HepG2 (cell line): ENCODE measurements around the gene DCUN1D4. TPM values are rescaled to one million over a fixed set of nuclear protein-coding genes. Genes with fewer than 3 reads are reported as not detected.

Source experiments
- CREM ChIP-seq, 2 experiments: sonication (generic) in 1 of 2; formaldehyde crosslinking in 1 of 2; IDR thresholded peaks; 2 replicates each; pipeline versions ENCODE4 v1.4.0 to v1.6.1; 2016 to 2020; ENCODE audit warnings: antibody characterized with exemption in 1 of 2, mild to moderate bottlenecking in 1 of 2, missing genetic modification reagents in 1 of 2
- GABPB1 ChIP-seq: IDR thresholded peaks from 2 replicates; pipeline ENCODE4 v1.6.1; 2016; ENCODE audit warnings: mild to moderate bottlenecking, missing genetic modification reagents, moderate library complexity, missing compliant biosample characterization
- HES4 ChIP-seq: sonication (generic); formaldehyde crosslinking; IDR thresholded peaks from 2 replicates; pipeline ENCODE4 v1.9.0; 2021; ENCODE audit warnings: mild to moderate bottlenecking, missing genetic modification reagents, borderline replicate concordance
- HNF4A ChIP-seq: sonication (generic); formaldehyde crosslinking; IDR thresholded peaks from 2 replicates; pipeline ENCODE4 v1.4.0; 2020; ENCODE audit warnings: missing genetic modification reagents
- KAT8 ChIP-seq: IDR thresholded peaks from 2 replicates; pipeline ENCODE4 v1.6.1; 2016; ENCODE audit warnings: missing genetic modification reagents, missing compliant biosample characterization
- MIER2 ChIP-seq: IDR thresholded peaks from 2 replicates; pipeline ENCODE4 v1.6.1; 2016; ENCODE audit warnings: missing biosample characterization, missing genetic modification reagents
- MIER3 ChIP-seq: IDR thresholded peaks from 2 replicates; pipeline ENCODE4 v1.6.1; 2016; ENCODE audit warnings: missing compliant biosample characterization, borderline replicate concordance
- NCOA5 ChIP-seq: sonication (generic); formaldehyde crosslinking; IDR thresholded peaks from 2 replicates; pipeline ENCODE4 v1.4.0; 2020; ENCODE audit warnings: missing genetic modification reagents
- TARDBP ChIP-seq: sonication (generic); formaldehyde crosslinking; IDR thresholded peaks from 2 replicates; pipeline ENCODE4 v1.8.0; 2022; ENCODE audit warnings: mild to moderate bottlenecking, missing genetic modification reagents
- ZFX ChIP-seq: sonication (generic); formaldehyde crosslinking; IDR thresholded peaks from 2 replicates; pipeline ENCODE4 v1.4.0; 2020; ENCODE audit warnings: mild to moderate bottlenecking, low read depth, missing genetic modification reagents, moderate library complexity
- ZFY ChIP-seq: sonication (generic); formaldehyde crosslinking; IDR thresholded peaks from 2 replicates; pipeline ENCODE4 v1.4.0; 2020; ENCODE audit warnings: missing genetic modification reagents
- ZNF337 ChIP-seq: sonication (generic); formaldehyde crosslinking; IDR thresholded peaks from 2 replicates; pipeline ENCODE4 v1.5.1; 2020; ENCODE audit warnings: missing genetic modification reagents, low read depth, mild to moderate bottlenecking, borderline replicate concordance
- ZNF432 ChIP-seq: sonication (generic); formaldehyde crosslinking; IDR thresholded peaks from 2 replicates; pipeline ENCODE4 v1.5.0; 2020; ENCODE audit warnings: missing genetic modification reagents, mild to moderate bottlenecking, borderline replicate concordance
- ZNF446 ChIP-seq: sonication (generic); formaldehyde crosslinking; IDR thresholded peaks from 2 replicates; pipeline ENCODE4 v1.5.0; 2020; ENCODE audit warnings: mild to moderate bottlenecking, missing genetic modification reagents
- ZNF556 ChIP-seq: sonication (generic); formaldehyde crosslinking; IDR thresholded peaks from 2 replicates; pipeline ENCODE4 v1.4.0; 2020; ENCODE audit warnings: mild to moderate bottlenecking, missing genetic modification reagents, borderline replicate concordance
- ZNF747 ChIP-seq: sonication (generic); formaldehyde crosslinking; IDR thresholded peaks from 2 replicates; pipeline ENCODE4 v1.8.1; 2023; ENCODE audit warnings: missing genetic modification reagents, mild to moderate bottlenecking, borderline replicate concordance
- ZSCAN31 ChIP-seq: sonication (generic); formaldehyde crosslinking; IDR thresholded peaks from 2 replicates; pipeline ENCODE4 v1.5.0; 2020; ENCODE audit warnings: low read depth, mild to moderate bottlenecking, missing genetic modification reagents
- polyA plus RNA-seq, 8 experiments: library from polyadenylated mRNA; depleted of rRNA in 3 of 8; stranded (reverse) in 7 of 8; unstranded in 1 of 8; fragments of >200 nt; fragmentation: Illumina TruSeq in 4 of 8; extraction: Trizol in 4 of 8; gene quantifications; 2 replicates each; pipeline versions ENCODE4 v1.2.1 to v1.2.3, GENCODE V29; 2011 to 2016; ENCODE audit warnings: low read depth in 4 of 8, missing spikeins in 1 of 8, mixed read lengths in 1 of 8; ENCODE audit not compliant: insufficient read depth in 1 of 8
- total RNA-seq, 5 experiments: library from RNA; depleted of rRNA; stranded (reverse); fragments of >200 nt; fragmentation: Illumina TruSeq; extraction: Trizol; gene quantifications; 2 replicates each; pipeline ENCODE4 v1.2.3, GENCODE V29; 2016; ENCODE audit warnings: low read depth in 1 of 5
- TF ChIP-seq, protein P1 (sequence below): sonication (generic); formaldehyde crosslinking; IDR thresholded peaks from 2 replicates; pipeline ENCODE4 v1.8.1; 2022; ENCODE audit warnings: low read depth, mild to moderate bottlenecking, missing genetic modification reagents
- TF ChIP-seq, protein P2 (sequence below), 2 experiments: sonication (generic) in 1 of 2; formaldehyde crosslinking in 1 of 2; IDR thresholded peaks; 2 replicates each; pipeline versions ENCODE4 v1.5.1 to v1.6.1; 2011 to 2020; ENCODE audit warnings: borderline replicate concordance in 1 of 2, low read depth in 1 of 2, low read length in 1 of 2, mild to moderate bottlenecking in 1 of 2, missing genetic modification reagents in 1 of 2, moderate library complexity in 1 of 2
- TF ChIP-seq, protein P3 (sequence below), 2 experiments: sonication (generic) in 1 of 2; formaldehyde crosslinking in 1 of 2; IDR thresholded peaks; 2 replicates each; pipeline versions ENCODE4 v1.4.0 to v1.6.1; 2018 to 2020; ENCODE audit warnings: missing genetic modification reagents in 2 of 2, borderline replicate concordance in 1 of 2, low read depth in 1 of 2, mild to moderate bottlenecking in 1 of 2, missing biosample characterization in 1 of 2

DCUN1D4 gene
- total and polyA plus RNA-seq, 2 of the 13 experiments (the other 11 are each of a cell fraction or from before 2014, with no cell fraction given), result 27.9 to 44.4 TPM

DNA sequence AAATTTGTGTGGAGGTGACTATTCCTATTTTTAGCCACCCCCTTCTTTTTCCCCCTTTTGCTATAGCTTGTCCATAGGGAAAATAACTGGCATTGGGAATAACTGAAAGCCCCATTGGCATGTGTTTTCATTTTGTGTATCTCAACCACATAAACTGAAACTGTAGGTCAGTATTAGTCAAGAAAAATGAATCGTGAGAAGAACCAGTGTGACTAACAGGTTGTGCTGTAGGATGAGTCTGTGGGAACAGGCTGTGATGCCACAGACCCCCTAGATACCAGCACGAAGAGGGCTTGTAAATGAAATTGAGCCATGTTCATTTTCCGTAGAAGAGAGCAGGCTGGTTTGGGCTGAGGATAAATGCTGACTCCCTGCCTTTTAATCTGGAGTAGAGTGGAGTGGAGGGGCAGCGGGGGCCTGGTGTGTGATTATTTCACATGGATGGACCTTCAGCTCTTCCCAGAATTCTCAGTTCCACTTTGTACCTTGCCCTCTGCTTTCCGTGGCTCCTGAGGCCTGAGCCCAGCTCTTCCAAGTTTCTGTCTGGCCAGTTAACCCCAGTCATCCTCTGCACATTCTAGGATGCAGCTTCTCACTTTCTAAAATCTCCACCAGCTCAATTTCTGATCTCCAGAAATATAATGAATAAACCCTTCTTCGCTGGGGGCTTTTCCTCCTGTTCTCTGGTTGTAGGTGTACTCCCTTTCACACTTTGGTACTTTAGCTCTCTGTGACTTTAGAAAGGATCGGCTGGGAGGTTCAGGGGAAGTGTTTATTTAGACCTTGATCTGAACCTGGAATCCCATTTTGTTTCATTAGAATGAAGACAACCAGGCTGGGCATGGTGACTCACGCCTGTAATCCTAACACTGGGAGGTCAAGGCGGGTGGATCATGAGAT is 37.3 kb downstream of the DCUN1D4 start (continued):
- TF ChIP-seq CREM (IDR thresholded peaks at IDR 0.05), result peak; percentile 61
- TF ChIP-seq CREM (CRISPR knock-in tag; IDR thresholded peaks at IDR 0.05), result no peak
- TF ChIP-seq NCOA5 (CRISPR knock-in tag), result no peak
- TF ChIP-seq, protein P1, sequence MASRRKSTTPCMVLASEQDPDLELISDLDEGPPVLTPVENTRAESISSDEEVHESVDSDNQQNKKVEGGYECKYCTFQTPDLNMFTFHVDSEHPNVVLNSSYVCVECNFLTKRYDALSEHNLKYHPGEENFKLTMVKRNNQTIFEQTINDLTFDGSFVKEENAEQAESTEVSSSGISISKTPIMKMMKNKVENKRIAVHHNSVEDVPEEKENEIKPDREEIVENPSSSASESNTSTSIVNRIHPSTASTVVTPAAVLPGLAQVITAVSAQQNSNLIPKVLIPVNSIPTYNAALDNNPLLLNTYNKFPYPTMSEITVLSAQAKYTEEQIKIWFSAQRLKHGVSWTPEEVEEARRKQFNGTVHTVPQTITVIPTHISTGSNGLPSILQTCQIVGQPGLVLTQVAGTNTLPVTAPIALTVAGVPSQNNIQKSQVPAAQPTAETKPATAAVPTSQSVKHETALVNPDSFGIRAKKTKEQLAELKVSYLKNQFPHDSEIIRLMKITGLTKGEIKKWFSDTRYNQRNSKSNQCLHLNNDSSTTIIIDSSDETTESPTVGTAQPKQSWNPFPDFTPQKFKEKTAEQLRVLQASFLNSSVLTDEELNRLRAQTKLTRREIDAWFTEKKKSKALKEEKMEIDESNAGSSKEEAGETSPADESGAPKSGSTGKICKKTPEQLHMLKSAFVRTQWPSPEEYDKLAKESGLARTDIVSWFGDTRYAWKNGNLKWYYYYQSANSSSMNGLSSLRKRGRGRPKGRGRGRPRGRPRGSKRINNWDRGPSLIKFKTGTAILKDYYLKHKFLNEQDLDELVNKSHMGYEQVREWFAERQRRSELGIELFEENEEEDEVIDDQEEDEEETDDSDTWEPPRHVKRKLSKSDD (CRISPR knock-in tag), result 0 out of 2 replicates have a peak, but pooled peaks have one; percentile 49
- TF ChIP-seq TARDBP (CRISPR knock-in tag), result peak; percentile 64
- peak; percentile 69; the same call in 1 of the 2 replicates for TF ChIP-seq ZFY (CRISPR knock-in tag)
- TF ChIP-seq, protein P2, sequence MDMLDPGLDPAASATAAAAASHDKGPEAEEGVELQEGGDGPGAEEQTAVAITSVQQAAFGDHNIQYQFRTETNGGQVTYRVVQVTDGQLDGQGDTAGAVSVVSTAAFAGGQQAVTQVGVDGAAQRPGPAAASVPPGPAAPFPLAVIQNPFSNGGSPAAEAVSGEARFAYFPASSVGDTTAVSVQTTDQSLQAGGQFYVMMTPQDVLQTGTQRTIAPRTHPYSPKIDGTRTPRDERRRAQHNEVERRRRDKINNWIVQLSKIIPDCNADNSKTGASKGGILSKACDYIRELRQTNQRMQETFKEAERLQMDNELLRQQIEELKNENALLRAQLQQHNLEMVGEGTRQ (IDR thresholded peaks at IDR 0.05; ENCODE audit: low read depth, low read length), result no peak
- TF ChIP-seq, protein P2 (CRISPR knock-in tag; IDR thresholded peaks at IDR 0.05; ENCODE audit: borderline replicate concordance), result no peak
- TF ChIP-seq HNF4A (CRISPR knock-in tag), result peak; percentile 89
- TF ChIP-seq, protein P3, sequence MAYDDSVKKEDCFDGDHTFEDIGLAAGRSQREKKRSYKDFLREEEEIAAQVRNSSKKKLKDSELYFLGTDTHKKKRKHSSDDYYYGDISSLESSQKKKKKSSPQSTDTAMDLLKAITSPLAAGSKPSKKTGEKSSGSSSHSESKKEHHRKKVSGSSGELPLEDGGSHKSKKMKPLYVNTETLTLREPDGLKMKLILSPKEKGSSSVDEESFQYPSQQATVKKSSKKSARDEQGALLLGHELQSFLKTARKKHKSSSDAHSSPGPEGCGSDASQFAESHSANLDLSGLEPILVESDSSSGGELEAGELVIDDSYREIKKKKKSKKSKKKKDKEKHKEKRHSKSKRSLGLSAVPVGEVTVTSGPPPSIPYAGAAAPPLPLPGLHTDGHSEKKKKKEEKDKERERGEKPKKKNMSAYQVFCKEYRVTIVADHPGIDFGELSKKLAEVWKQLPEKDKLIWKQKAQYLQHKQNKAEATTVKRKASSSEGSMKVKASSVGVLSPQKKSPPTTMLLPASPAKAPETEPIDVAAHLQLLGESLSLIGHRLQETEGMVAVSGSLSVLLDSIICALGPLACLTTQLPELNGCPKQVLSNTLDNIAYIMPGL (CRISPR knock-in tag; IDR thresholded peaks at IDR 0.05; ENCODE audit: borderline replicate concordance in 1 of 2, low read depth in 1 of 2), result peak in 1 of 2 experiments; percentile 44; a peak in 1 of 4 replicates
- no peak for TF ChIP-seq HES4 (CRISPR knock-in tag)
- no peak for TF ChIP-seq ZNF432
- no peak for TF ChIP-seq ZNF337 (CRISPR knock-in tag)
- TF ChIP-seq ZNF556 (CRISPR knock-in tag), result peak; percentile 77; the same call in 1 of the 2 replicates
- TF ChIP-seq KAT8 (CRISPR knock-in tag), result peak; percentile 53
- no peak for TF ChIP-seq MIER2
- no peak for TF ChIP-seq ZNF446 (CRISPR knock-in tag)
- peak; percentile 57; the same call in 1 of the 2 replicates for TF ChIP-seq ZSCAN31 (CRISPR knock-in tag)
- TF ChIP-seq ZNF747, result 0 out of 2 replicates have a peak, but pooled peaks have one; percentile 51
- no peak for TF ChIP-seq MIER3
- no peak for TF ChIP-seq GABPB1
- peak; percentile 68 for TF ChIP-seq ZFX (CRISPR knock-in tag)
